NCI-H460 (cell line): ENCODE measurements around the gene UBALD2. TPM values are rescaled to one million over a fixed set of nuclear protein-coding genes. Genes with fewer than 3 reads are reported as not detected.
"Not testable (repeated sequence)": the region's sequence is repeated elsewhere in the genome, so short reads cannot be mapped to it uniquely, and the experiment has no call there.

Experiments
- DNase-seq: peaks from one replicate; pipeline ENCODE4 v3.0.0-alpha.2; 2016; ENCODE audit warnings: low read depth; ENCODE audit errors: extremely low read depth
- total RNA-seq: library from RNA; depleted of rRNA; stranded (reverse); fragments of >200 nt; shearing (Covaris generic); gene quantifications from 2 replicates; pipeline ENCODE4 v1.2.3, GENCODE V29; 2014

UBALD2 gene
- total RNA-seq, 1 experiment from 2014 or later: 12.2 TPM

DNA sequence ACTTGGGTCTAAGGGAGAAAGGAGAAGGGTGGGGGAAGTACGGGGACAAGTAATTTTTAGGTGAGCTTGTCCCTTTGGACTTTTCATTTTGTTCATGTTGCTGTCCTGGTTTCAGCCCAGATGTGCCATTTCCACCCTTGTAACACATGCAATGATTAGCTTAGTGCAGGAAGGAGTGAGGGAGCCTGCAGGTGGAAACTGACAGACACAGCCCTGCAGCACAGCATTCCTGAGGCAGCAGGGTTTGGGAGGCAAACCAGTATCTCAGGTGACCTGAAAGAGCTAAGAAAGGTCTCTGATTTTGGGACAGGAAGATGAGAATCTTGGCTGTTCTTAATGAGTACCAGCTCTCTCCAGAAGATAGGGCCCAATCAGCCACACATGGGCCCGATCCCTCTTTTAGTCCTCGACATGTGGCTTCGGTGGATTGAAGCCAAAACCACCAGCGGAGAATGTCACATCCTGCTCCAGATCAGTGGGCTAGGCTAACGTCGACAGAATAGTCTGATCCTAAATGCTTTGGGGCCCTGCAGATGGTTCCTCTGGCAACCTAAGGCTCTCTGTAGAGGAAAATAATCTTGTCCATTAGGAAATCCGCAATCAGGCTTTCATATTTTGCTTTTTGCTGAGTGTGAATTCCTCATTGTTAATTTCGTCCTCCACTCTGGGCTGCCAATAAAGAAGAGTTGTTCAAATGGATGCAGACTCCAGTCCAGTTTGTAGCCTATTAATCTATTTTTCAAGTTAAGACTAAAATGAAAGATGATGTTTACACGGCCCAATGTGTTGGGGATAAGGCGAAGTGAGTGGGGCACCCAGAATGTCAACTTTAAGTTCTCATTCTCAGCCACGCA, 21.1 kb upstream of the UBALD2 start:
- DNase-seq: no peak

DNA sequence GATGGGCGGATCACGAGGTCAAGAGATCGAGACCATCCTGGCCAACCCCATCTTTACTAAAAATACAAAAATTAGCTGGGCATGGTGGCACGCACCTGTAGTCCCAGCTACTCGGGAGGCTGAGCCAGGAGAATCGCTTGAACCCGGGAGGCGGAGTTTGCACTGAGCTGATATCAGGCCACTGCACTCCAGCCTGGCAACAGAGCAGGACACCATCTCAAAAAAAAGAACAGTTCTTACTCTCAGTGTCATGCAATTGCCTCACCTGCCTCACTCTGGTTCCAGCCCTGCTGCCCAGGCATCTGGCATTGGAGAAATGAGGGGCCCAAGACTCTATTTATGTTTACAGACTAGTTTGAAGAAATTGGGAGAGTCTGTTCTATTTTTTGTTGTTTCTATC, 20.4 kb upstream of the UBALD2 start:
- not testable (repeated sequence) for DNase-seq

DNA sequence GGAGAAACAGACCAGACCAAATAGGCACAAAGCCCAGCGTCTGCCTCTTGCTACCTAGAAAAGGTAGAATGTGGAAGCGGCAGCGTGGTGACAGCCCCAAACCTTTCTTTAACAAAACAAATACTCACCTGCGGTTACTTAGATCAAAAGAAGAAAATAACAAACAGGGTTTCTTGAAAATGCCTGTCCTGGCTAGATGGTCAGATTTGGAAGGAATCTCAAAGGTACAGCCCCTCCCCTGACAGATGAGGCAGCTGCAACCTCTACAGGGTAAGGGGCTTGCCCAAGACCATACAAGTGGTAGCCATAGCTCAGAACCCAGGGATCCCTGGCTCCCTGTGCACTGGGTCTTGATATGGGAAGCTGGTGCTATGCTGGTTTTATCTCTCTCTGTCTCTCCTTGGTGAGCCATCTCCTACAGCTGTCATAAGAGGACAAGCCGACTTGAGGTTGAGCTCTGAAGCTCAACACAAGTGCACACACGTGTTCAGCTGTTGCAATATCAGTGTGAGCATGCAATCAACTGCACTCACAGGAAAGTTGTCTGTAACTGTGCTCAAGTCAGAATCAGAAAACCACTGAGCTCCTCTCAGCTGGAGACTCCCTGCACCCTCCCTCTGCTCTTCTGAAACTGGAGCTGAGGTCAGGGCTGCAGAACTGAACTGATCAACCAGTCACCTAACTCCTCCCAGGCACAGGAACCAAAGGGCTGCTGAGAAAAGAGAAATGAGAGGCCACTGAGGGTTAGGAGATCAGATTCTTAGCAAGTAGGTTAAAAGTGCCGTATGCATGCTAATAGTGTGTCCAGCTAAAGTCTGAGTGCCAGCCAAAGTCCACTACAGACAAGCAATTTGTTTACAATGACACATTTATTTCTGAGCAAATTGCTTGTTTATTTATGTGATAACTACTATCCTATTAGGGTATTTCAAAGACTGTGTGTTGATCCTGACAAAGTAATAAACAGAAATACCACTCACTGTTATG, 18.8 kb upstream of the UBALD2 start:
- peak; percentile 63 for DNase-seq

DNA sequence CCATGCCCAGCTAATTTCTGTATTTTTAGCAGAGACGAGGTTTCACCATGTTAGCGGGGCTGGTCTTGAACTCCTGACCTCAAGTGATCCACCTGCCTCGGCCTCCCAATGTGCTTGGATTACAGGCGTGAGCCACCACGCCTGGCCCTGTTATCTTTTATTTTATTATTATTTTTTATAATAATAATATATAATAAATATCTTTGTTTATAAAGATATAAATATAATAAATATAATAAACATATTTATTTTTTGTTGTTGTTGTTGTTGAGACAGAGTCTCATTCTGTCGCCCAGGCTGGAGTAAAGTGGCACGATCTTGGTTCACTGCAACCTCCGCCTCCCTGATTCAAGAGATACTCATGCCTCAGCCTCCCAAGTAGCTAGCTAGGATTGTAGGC, 17.8 kb upstream of the UBALD2 start:
- no peak for DNase-seq

DNA sequence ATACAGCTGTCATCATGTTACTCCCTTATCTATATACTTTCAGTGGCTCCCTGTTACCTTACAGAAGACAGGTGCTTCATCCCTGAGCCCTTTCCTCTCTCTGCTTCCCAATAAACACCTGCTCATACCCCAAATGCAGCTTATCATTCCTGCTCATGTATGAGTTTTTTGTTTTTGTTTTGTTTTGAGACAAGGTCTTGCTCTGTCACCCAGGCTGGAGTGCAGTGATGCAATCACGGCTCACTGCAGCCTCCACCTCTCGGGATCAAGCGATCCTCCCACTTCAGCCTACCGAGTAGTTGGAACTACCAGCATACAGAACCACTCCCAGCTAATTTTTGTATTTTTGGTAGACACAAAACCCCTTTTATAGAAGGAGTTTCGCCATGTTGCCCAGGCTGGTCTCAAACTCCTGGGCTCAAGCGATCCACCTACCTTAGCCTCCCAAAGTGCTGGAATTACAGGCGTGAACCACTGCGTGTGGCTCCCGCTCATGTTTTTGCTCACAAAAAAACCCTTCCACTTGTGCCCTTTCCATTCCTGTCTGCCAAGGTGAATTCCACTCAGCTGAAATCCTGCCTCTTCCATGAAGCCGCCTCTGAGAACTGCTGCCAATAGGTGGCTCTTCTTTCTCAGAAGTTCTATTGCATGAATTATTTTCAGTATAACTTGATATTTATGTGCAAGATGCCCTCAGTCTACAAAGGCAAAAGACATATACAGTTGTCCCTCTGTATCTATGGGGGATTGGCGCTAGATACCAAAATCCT, 16.9 kb upstream of the UBALD2 start:
- no peak for DNase-seq

DNA sequence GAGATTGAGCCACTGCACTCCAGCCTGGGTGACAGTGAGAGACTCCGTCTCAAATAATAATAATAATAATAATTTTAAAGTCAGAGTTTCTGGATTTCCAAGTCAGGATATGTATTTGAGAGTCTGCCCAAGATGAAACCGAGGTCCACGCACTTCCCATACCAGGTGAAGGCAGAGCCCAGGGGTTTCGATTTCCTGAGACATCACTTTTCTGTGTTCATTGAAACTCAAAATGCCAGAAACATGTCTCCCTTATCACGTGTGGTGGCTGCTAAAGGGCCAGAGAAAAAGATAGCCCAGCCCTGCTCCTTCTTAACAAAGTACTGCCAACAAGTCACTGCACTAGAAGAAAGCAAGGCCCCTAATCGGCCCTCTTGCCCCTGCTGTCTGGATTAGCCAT, 15.0 kb upstream of the UBALD2 start:
- no peak for DNase-seq

DNA sequence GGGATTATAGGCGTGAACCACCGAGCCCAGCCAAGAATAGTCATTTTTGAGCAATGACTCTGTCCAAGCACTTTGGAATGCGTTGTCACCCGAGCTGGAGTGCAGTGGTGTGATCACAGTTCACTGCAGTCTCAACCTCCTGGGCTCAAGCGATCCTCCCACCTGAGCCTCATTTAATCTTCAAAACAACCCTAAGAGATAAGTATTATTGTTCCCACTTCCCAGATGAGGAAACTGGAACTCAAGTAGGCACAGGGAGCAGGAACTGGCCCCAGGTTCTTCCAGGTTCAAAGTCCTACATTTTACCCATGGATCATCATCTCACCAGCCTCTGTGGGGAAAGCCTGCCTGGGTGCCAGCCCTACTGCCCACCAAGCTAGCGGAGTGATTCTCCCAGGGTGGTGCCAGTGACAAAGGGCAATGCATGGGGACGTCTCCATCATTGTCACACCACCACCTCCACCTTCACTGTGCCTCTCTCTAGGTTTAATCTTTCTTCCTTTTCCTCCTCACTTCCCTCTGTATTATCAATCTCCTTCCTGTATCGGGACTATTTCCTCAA, 13.6 kb upstream of the UBALD2 start:
- DNase-seq: no peak

DNA sequence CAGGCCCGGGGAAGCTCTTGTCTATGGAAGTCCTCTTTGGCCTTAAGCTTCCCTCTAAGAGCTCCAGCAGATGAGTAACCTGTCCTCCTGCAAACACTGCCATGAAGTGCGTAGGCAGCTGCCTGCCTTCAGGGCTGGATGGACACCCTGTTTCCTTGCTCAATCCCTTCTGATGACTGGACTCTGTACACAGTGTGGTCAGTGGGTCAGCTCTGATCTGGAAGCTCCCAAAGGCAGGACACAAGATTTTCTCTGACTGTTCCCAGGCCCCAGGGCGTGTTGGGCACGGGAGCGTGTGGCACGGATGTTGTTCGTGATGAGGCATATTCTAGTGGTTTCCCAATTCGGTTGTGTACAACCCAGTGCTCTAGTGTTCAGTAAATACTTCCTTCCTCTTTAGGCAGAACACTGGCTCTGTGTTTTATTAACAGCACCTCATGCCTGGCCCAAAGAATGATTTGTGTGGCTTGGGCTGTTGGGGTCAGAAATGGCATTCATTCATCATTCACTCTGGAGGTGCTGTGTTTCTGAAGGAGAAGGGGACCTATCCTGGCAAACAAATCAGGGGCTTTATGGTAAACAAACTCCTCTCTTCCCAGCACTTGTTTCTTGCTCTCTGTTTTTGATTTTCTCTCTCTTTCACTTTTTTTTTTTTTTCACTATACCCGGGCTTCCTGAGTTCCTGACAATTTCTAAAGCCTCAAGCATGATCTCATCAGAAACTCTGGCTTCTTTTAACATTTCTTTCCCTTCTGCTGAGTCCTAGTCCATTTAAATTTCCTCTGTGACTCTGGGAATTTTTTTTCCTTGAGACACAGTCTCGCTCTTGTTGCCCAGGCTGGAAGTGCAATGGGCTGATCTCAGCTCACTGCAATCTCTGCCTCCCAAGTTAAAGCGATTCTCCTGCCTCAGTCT, 12.9 kb upstream of the UBALD2 start:
- peak; percentile 92 for DNase-seq

DNA sequence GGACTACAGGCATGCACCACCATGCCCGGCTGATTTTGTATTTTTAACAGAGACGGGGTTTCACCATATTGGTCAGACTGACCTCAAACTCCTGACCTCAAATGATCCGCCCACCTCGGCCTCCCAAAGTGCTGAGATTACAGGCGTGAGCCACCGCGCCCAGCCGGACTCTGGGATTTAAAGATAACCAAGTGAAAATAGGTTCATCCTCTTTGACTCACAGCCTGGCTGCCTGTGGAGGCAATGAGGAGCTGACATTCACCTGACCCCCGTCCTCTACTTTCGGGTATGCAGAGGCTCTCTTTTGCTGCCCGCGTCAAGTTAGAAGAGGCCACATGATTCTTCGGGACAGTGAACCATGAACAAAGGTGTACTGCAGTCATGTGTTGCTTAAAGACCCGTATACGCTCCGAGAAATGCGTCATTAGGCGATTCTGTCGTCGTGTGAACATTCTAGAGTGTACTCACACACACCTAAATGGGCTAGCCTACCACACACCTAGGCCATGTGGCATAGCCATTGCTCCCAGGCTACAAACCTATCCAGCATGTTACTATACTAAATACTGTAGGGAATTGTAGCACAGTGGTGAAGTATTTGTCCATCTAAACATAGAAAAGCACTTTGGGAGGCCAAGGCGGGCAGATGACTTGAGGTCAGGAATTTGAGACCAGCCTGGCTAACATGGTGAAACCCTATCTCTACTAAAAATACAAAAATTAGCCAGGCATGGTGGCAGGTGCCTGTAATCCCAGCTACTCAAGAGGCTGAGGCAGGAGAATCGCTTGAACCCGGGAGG, 12.0 kb upstream of the UBALD2 start:
- not testable (repeated sequence) for DNase-seq

DNA sequence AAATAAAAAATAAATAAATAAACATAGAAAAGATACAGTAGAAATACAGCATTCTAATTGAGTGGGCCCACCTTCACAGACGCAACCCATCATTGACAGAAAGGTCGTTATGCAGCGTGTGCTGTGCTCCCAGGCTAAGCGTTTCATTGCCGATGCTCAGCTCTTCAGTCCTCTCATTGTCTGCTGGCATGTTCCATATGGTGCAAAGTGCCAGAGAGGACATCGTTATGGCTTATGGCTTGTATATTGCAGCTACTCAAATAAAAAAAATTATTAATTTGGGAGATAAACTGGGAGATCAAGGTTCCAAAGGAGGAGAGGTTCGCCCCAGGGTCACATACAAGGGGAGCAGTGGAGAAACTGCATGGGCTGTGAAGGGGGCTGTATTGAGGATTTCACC, 11.3 kb upstream of the UBALD2 start:
- DNase-seq: no peak

DNA sequence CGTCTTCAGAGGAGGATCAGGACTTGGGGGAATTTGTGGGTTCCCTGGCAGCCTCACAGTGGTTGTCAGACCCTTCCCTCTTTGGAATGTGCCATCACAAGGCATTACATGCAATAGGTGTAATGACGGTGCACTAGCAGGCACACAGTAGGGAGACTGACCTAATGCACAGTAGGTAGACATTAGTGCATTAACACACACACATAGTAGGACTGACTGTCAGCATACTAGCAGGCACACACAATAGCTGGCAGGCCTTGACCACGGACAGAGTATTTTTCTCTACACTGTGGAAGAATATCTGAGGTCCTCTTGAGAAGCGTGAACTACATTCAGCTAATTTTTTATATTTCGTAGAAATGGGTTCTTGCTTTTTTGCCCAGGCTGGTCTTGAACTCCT, 10.9 kb upstream of the UBALD2 start:
- no peak for DNase-seq

DNA sequence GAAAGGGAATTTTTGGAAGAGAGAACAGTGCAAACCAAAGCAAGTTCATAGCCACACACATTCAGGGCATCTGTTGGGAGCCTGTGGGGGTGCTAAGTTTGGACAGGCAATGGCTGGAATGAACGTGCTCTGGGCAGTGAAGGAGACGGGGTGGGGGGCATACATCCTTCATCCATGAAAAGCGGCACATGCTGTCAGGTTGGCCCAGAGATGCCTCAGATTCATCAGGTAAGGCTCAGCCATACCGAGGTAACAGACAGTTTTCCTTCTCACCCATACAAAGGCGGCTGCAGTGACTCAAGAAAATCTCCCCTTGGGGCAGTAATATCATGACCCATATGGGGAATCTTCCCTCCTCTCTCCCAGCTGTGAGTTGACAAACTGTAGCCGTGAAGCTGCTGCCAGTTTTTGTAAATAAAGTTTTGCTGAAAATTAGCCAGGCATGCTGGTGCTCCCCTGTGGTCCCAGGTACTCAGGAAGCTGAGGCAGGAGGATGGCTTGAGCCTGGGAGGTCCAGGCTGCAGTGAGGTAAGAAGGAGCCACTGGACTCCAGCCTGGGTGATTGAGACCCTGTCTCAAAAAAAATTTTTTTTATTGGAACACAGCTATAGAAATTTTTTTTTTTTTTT, 9.2 kb upstream of the UBALD2 start:
- DNase-seq: no peak

DNA sequence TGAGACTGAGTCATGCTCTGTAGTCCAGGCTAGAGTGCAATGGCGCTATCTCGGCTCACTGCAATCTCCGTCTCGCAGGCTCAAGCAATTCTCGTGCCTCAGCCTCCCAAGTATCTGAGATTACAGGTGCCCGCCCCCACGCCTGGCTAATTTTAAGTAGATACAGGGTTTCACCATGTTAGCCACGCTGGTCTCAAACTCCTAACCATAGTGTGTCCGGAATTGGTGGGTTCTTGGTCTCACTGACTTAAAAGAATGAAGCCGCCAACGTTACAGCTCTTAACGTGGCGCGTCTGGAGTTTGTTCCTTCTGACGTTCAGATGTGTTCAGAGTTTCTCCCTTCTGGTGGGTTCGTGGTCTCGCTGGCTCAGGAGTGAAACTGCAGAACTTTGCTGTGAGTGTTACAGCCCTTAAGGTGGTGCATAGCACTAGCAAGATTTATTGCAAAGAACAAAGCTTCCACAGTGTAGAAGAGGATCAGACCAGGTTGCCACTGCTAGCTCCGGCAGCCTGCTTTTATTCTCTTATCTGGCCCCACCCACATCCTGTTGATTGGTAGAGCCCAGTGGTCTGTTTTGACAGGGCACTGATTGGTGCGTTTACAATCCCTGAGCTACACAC, 8.6 kb upstream of the UBALD2 start:
- not testable (repeated sequence) for DNase-seq

DNA sequence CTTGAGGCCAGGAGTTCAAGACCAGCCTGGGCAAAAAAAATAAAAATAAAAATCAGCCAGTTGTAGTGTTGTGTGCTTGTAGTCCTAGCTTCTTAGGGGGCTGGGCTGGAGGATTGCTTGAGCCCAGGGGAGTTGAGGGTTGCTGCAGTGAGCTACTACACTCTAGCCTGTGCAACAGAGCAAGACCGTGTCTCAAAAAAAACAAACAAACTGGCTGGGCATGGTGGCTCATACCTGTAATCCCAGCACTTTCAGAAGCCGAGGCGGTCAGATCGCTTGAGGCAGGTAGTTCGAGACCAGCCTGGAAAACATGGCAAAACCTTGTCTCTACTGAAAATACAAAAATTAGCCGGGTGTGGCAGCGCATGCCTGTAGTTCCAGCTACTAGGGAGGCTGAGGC, 4.9 kb upstream of the UBALD2 start:
- DNase-seq: no peak

DNA sequence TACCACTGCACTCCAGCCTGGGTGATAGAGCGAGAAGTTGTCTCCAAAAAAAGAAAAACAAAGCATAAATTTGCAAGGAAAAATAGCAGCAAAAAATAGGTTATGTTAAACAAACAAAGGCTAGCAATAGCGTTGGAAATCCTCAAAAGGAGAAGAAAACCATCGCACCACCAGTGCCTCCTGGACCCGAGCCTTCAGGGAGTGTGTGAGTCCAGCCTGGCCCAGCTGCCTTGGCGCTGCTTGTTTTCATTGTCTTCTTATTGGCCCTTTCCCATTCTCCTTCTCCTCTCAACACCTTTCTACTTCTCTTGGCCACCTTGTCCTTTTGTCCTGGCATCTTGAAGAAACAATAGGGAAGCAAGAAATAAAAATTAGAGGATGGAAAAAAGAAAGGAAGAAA, 4.5 kb upstream of the UBALD2 start:
- DNase-seq: no peak

DNA sequence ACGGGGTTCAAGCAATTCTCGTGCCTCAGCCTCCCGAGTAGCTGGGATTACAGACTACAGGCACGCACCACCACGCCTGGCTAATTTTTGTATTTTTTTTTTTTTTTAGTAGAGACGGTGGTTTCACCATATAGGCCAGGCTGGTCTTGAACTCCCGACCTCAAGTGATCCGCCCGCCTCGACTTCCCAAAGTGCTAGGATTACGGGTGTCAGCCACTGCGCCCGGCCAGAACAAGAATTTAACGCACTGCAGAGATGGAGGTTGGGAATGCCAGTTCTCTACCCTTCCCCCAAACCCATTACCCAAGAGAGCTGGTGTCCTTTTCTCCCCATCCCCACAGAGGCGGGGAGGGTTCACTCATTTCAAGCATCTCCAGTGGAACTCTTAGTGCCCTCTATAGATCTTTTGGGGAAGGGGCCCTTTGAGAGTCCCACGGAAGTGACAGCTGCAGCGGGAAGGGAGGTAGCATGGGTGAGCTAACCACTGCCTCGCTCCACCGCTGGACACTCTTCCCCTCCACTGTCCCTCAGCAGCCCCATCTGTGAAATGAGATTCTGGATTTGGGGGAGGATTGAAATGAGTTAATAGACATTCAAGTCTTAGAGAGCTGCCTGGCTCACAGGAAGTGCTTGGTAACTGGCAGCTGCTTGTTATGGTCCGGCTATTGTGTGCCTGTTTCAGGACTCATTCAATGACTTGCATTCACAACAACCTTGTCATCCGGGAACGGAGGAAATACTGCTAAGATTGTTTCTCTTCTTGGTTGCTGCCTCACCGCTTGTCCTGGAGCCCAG, 3.5 kb upstream of the UBALD2 start:
- DNase-seq: no peak
